DMS 273 treated with DMSO at 0.1 percent for 48 hours (cell line): Measurements from ENCODE around the gene PNKD.
A peak's percentile ranks its signal among the peaks of the same experiment; 100 is the strongest.

Source experiments
- DNase-seq: peaks from one replicate; lab custom pipeline; 2025; lab: John Stamatoyannopoulos, UW

Gene PNKD

GRCh38 chr2:218395826-218396687 is 125.7 kb downstream of the PNKD start:
- DNase-seq: peak; percentile 81
